SW 1271 (cell line): Measurements from ENCODE around the gene ADCY1.

ENCODE experiments used
- DNase-seq, 2 experiments: peaks; one replicate each; lab custom pipeline; 2025; lab: John Stamatoyannopoulos, UW

ADCY1 gene

DNA sequence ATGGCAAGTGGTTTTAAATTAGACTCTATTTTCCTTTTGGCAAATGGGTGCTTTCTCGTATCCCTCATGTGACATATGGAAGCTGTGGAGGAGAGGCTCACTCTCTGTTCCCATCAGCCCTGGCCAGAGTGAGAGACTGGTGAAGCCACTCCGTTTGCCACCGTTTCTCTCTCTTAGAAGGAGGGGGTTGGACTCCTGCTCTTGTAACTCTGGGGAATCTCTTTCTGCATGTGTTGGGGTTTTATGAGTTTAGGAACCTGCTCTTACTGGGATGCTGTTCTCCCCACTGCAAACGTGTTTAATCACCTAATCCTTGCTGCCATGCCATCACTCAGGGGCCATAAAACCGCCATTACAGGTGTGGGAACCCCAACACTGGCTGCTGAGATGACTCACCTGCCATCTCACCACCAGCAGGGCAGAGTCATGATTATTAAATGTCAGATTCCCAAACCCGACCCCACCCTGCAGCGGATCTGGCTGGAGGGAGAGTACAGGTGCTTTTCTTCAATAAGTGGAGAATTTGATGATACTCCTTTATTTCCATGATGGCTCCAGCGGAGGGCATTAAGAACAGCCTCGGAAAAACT lies 103.2 kb downstream of the ADCY1 start:
- no peak for DNase-seq

GRCh38 chr7:45679516-45679915 lies 105.3 kb downstream of the ADCY1 start:
- DNase-seq = no peak

- DNase-seq = no peak
These were observed 106.6 kb downstream of the ADCY1 start for GRCh38 chr7:45680776-45681175.

DNA sequence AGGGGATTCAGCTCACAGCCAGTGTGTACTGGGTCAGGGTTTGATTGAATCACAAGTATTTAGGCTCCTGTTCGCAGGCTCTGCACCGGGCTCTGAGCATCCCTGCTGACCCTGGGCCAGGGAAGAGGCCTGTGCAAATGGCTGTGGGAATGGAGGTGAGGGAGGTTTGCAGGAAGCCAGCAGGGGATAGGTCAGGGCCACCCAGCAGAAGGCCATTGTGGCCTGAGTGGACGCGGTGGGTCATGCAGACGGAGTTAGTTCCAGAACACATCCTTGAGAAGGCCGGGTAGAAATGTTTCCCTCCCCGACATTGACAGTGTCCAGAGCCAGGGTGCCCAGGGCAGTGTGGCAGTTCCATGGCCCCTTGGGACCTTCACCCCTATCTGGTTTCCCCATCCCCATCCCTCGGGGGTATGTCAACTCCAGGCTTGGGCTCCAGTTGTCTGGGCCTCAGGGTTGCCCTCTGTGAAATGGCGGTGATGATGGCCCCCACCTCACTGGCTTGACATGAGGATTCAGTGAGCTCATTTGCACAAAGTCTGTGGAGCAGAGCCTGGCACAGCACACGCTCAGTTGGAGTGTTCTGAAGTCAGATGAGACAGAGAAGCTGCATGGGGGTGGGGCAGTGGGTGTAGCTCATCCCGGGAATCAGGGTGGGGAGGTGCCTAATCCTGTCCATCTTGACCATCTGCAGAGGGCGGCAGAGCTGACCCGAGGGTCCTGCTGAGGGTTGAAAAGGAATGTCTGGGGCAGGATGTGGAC lies 107.6 kb downstream of the ADCY1 start:
- DNase-seq = no peak

- DNase-seq = no peak
These were observed 108.2 kb downstream of the ADCY1 start for GRCh38 chr7:45682358-45682735.

GRCh38 chr7:45682836-45683555 lies 108.8 kb downstream of the ADCY1 start:
- no peak for DNase-seq

GRCh38 chr7:45683556-45684148 lies 109.5 kb downstream of the ADCY1 start:
- DNase-seq = no peak

DNA sequence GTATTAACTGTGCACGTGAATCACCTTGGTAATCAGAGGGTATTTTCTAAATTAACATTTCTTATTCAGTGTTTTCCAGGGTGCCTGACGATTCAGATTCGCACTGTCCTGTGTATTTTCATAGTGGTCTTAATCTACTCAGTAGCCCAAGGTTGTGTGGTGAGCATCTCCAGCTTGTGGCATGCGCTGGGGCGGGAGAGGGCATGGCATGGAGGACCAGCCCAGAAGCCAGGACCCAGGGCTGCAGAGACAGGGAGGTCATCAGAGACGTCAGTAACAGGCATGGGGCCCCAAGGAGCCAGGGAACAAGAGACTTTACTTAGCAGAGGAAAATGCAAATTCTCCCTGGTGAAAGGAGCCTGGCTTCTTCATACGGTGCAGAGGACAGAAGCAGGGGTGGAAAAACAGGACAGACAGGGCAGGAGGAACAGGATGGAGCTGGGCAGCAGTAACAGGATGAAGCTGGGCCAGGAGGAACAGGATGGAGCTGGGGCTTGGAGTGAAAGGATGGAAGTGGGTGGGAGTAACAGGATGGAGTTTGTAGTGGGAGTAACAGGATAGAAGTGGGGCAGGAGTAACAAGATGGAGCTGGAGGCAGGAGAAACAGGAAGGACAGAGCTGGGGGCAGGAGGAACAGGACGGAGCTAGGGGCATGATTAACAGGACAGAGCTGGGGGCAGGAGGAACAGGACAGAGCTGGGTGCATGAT lies 110.9 kb downstream of the ADCY1 start:
- no peak for DNase-seq

DNA sequence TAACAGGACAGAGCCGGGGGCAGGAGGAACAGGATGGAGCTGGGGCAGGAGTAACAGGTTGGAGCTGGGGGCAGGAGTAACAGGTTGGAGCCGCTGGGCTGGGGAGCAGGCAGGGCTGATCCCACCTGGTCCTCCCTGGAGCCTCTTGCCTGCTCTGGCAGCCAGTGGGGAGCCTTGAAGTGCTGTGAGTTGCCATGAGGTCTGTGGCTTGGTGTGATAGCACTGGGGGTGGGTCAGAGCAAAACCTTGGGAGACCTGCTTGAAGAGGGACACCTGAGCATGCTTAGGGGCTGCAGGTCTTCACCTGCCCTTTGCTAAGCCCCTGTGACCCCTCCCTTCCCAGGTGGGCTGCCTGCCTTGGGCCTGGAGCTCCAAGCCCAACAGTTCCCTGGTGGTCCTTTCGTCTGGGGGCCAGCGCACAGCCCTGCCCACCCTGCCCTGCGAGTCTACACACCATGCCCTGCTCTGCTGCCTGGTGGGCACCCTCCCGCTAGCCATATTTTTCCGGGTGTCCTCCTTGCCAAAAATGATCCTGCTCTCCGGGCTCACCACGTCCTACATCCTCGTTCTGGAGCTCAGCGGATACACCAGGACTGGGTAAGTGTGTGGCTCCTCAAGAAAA lies 111.6 kb downstream of the ADCY1 start:
- no peak for DNase-seq

GRCh38 chr7:45686441-45687184 lies 112.4 kb downstream of the ADCY1 start:
- DNase-seq = no peak

GRCh38 chr7:45687185-45687560 lies 113.0 kb downstream of the ADCY1 start:
- DNase-seq = no peak

GRCh38 chr7:45687721-45688120 lies 113.6 kb downstream of the ADCY1 start:
- no peak for DNase-seq

GRCh38 chr7:45688382-45688781 lies 114.2 kb downstream of the ADCY1 start:
- no peak for DNase-seq

- DNase-seq = peak; percentile 25 to 74
These were observed 115.0 kb downstream of the ADCY1 start for GRCh38 chr7:45689011-45689796.

DNA sequence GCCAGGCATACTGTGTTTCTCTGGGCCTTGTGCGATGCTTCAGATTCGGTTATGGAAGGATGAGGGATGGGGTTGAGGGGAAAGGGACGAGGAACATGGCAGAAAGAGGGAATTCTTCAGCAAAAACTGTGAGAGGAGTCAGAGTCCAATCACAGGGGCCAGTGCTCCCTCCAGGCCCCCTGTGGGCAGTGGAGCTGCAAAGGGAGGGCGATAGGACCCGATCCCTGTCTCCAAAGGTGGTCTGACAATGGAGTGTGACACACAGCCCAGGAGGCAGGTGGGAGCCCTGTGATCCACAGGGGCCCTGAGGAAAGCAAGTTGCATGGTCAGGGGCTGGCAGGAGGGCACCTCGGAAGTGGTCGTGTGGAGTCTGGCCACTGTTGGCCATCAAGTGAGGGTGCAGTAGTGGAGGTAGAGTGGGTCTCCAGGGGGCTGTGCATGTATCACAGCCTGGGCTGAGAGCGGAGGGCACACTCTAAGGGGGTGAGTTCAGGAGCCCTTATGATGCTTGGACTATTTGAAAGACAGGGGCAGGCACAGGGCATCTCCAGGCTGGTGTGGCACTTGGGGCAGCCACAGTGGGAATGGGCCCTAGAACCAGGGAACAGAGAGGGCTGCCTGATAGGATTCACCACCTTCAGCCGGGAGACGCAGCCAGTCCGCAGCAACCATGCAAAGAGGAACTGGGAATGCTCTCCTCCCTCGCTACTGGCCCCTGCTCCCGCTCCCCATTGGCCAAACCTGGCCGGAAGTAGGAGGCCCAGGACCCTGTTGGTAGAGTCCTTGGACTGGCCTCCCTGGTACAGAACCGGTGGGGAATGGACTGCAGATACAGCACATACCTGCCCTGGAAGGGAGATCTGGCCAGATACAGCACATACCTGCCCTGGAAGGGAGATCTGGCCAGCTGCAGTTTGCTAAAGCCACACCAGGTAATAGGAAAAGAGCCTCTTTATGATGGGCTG lies 115.9 kb downstream of the ADCY1 start:
- DNase-seq = no peak

- no peak for DNase-seq
These were observed 116.6 kb downstream of the ADCY1 start for GRCh38 chr7:45690762-45691150.

DNA sequence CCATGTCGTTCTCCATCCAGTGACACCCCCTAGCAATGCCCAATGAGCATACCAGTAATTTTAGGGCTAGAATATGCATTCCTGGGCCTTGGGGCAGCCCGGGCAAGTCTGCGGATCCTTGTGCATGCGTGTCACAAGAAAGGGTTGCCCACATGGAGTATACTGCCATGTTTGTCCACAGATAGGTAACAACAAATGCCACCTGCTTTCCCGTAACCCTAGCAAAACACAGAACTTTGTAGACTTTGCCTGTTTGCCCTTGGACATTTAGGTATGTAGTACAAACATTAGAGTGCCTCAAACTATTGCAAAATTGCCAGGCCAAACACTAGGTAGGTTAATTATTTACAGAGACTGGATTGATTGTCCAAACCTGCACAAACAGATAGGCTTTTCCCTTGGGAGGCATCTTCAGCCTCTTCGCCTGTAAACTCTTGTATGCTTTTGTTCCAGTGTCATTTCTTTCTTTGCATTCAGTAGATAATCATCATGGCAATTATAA lies 117.0 kb downstream of the ADCY1 start:
- no peak for DNase-seq

DNA sequence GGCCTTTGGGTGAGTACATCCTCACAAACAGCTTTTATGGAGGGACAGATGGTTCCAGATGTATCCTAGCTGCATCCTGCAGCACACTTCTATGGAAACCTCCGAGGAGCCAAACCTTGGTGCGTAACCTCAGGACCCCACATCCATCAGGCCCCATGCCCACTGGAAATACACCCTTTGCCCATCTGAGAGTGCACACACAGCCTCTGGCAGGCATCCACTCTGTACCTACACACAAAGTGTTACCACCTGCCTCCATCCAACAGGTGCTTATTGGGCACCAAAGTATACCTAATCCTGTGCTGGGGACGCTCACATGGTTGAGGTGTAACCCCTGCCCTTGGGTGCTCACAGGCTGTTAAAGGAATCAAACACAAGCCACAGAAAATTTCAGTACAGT lies 117.9 kb downstream of the ADCY1 start:
- DNase-seq = no peak
